Measurements from ENCODE around the gene SLC39A10.

SLC39A10 gene

DNA sequence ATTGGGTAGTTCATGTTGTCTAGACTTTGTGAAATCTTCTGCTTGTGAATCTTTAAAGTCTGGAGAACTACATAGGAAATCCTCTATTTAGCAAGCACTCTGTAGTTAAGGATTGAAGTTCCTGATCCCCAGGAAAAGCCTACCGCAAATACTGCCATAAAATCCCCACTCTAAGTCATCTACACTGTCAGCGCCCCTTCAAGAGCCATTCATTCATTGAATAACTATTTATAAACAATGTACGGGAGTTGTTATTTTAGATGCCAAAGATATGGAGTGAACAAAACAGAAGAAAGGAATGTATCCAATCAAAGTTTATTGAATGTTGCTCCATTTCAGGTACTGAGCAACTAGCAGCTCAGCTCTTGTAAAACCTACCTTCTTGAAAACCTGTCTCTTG lies 36.5 kb upstream of the SLC39A10 start:
- no peak overlapping the region for H3K27ac ChIP-seq
- TF ChIP-seq, protein P1, sequence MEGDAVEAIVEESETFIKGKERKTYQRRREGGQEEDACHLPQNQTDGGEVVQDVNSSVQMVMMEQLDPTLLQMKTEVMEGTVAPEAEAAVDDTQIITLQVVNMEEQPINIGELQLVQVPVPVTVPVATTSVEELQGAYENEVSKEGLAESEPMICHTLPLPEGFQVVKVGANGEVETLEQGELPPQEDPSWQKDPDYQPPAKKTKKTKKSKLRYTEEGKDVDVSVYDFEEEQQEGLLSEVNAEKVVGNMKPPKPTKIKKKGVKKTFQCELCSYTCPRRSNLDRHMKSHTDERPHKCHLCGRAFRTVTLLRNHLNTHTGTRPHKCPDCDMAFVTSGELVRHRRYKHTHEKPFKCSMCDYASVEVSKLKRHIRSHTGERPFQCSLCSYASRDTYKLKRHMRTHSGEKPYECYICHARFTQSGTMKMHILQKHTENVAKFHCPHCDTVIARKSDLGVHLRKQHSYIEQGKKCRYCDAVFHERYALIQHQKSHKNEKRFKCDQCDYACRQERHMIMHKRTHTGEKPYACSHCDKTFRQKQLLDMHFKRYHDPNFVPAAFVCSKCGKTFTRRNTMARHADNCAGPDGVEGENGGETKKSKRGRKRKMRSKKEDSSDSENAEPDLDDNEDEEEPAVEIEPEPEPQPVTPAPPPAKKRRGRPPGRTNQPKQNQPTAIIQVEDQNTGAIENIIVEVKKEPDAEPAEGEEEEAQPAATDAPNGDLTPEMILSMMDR (IDR thresholded peaks at IDR 0.05), result no peak
- no peak for TF ChIP-seq ZFX (IDR thresholded peaks at IDR 0.05; ENCODE audit: borderline replicate concordance)

DNA sequence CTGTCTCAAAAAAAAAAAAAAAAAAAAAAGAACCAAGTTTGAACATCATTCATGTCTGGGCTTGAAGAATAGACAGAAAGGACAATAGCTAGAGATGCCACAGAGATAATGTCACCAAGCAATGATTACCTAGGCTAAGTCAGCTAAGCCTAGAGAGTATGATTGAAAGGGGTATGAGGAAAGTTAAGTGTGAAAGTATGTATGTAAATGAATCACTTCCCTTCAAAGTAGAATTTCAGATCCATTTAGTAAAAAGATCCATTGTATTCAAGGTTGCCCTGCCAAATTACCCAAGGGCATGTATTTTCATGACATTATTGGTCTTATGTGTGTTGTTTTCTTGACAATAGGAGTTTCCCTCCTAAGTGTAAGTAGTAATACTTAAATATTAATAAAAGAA lies 34.1 kb upstream of the SLC39A10 start:
- no peak overlapping the region for H3K27ac ChIP-seq

DNA sequence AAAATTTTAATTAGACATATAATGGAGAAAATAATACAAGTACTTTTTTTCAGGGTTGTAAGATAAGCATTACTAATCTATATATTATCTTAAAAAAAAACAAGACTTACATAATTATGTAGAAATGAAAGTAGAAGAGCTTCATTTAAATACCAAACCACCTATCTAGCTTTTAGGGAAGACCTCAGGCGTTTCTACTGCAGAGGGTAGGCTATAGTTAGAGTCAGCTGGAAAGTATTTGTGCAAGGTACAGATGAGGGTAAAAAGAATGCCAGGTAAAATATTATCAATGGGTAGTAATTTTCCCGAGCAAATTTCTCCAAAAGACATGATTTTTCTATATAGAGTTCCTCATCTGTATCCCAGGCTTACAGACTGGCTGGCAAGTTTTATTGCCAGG lies 30.5 kb upstream of the SLC39A10 start:
- TF ChIP-seq, protein P1 (IDR thresholded peaks at IDR 0.05), result no peak
- no peak for TF ChIP-seq ZFX (IDR thresholded peaks at IDR 0.05; ENCODE audit: borderline replicate concordance)
- H3K27ac ChIP-seq, result no peak overlapping the region

More for the DNA sequence above, 34.1 kb upstream of the SLC39A10 start:
- no peak for TF ChIP-seq ZFX (IDR thresholded peaks at IDR 0.05; ENCODE audit: borderline replicate concordance)
- TF ChIP-seq, protein P1 (IDR thresholded peaks at IDR 0.05), result no peak

DNA sequence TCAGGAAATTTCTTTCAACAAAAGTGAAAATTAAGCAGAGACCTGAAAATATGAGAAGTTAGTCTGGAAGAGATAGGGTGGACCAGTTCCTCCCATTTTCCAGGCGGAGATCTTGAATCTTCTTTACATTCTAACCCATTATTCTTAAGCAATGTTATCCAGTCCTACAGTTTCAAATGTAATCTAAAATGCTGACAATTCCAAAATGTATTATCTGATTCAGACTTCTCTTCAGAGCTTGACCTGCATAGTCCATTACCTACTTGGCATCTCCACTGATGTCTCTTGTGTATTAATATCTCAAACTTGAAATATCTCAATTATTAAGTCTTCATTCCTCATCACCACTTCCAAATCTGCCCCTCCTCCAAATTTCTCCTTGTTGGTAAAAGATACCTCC lies 28.4 kb upstream of the SLC39A10 start:
- no peak overlapping the region for H3K27ac ChIP-seq
- no peak for TF ChIP-seq ZFX (IDR thresholded peaks at IDR 0.05; ENCODE audit: borderline replicate concordance)
- TF ChIP-seq, protein P1 (IDR thresholded peaks at IDR 0.05), result no peak

DNA sequence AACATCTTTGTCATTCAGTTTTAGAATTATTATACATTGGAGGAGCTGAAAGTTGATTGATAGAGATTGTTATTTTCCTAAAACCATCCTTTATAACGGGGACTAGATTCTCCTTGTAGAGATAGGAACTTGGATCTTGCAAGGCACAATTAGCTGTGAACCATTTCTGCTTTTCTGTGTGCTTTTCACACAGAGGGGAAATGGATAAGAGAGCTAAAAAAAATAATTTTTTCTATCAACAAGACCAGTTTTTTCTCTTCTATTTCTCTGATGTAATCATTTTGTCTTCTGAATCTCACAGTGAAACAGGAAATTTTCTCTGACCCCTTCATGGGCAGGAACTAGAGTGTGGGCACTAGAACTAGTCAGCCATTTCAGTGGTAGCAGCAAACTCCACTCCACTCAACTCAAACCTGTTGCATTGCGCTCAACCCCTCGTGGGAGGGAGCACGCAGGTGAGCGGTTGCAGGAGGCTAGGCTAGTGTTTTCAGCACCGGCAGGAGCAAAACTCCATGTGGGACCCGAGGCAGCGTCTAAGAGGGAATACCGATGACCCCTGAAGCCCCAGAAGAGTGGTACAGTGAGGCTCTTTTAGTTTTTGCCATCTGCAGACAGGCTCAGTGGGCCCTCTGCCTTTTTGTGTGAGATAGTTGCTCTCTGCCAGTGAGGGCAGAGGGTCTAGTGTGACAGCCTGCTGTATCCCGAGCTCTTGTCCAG lies 24.0 kb upstream of the SLC39A10 start:
- no peak for TF ChIP-seq ZFX (IDR thresholded peaks at IDR 0.05; ENCODE audit: borderline replicate concordance)
- TF ChIP-seq, protein P1 (IDR thresholded peaks at IDR 0.05), result no peak
- no peak overlapping the region for H3K27ac ChIP-seq

DNA sequence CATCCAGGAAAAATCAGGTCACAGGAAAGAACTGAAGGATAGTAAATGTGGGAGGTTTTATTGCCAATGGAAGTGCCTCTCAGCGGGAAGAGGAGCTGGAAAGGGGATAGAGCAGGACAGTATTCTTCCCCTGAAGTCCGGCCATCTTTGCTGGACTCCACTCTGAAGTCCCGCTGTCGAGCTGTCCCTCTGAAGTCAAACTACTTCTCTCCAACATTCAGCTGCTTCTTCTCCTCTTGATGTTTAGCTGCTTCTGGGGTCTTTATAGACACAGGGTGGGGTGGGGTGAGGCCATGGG lies 23.5 kb upstream of the SLC39A10 start:
- H3K27ac ChIP-seq, result no peak overlapping the region
- no peak for TF ChIP-seq ZFX (IDR thresholded peaks at IDR 0.05; ENCODE audit: borderline replicate concordance)
- TF ChIP-seq, protein P1 (IDR thresholded peaks at IDR 0.05), result no peak

DNA sequence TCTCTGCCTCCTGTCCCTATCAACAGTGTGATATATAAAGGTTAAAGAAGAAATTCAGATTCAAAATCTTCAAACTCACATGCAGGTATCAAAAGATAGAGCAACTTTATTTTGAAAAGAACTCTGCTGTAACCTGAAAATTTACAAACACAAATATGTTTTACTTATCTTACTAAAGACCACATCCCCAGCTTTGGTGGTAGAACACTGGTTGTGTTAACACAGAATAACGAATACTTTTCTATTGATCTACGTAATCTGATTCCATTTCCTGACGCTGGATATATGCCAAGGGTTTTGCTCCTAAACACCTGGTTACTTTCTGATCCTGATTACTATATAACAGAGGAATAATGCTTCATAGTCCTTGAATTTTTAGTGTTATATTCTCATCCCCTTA lies 23.1 kb upstream of the SLC39A10 start:
- no peak overlapping the region for H3K27ac ChIP-seq
- TF ChIP-seq, protein P1 (IDR thresholded peaks at IDR 0.05), result no peak
- no peak for TF ChIP-seq ZFX (IDR thresholded peaks at IDR 0.05; ENCODE audit: borderline replicate concordance)
